Choroid plexus epithelial cell (primary cell): ENCODE measurements around the gene GATA5.

Experiments used
- DNase-seq: peaks from one replicate; pipeline ENCODE4 v3.0.0-alpha.2; 2010; ENCODE audit warnings: low read depth
- H3K4me3 ChIP-seq: 2 replicates; pipeline ENCODE4 v1.5.1; 2011; ENCODE audit warnings: low read depth, mild to moderate bottlenecking, control low read depth, low read length, moderate library complexity
- TF ChIP-seq, protein P1 (sequence below): conservative IDR thresholded peaks from 2 replicates; pipeline ENCODE4 v1.5.1; 2011; ENCODE audit warnings: low read depth, mild to moderate bottlenecking, control low read depth, inconsistent platforms, low read length, moderate library complexity

Gene GATA5

DNA sequence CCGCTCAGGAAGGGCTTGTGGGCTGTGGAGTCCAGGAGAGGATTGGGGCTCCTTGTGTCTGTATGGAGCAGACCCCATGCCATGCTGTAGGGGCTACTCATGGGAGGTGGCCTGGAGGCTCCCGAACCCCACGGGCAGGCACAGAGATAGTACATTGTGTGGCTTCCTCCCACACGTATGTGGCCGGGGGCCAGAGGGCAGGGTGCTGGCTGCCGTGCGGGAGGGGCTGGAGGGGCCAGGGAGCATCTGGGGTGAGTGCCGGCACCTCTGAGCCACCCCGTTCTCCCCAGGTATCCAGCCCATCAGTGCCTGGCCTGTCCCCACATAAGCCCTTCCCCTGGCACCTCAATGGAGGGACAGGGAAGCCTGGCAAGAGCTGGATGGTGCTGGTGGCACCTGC lies 56.0 kb downstream of the GATA5 start:
- TF ChIP-seq, protein P1, sequence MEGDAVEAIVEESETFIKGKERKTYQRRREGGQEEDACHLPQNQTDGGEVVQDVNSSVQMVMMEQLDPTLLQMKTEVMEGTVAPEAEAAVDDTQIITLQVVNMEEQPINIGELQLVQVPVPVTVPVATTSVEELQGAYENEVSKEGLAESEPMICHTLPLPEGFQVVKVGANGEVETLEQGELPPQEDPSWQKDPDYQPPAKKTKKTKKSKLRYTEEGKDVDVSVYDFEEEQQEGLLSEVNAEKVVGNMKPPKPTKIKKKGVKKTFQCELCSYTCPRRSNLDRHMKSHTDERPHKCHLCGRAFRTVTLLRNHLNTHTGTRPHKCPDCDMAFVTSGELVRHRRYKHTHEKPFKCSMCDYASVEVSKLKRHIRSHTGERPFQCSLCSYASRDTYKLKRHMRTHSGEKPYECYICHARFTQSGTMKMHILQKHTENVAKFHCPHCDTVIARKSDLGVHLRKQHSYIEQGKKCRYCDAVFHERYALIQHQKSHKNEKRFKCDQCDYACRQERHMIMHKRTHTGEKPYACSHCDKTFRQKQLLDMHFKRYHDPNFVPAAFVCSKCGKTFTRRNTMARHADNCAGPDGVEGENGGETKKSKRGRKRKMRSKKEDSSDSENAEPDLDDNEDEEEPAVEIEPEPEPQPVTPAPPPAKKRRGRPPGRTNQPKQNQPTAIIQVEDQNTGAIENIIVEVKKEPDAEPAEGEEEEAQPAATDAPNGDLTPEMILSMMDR, result no peak
- DNase-seq, result no peak
- no peak overlapping the region for H3K4me3 ChIP-seq

DNA sequence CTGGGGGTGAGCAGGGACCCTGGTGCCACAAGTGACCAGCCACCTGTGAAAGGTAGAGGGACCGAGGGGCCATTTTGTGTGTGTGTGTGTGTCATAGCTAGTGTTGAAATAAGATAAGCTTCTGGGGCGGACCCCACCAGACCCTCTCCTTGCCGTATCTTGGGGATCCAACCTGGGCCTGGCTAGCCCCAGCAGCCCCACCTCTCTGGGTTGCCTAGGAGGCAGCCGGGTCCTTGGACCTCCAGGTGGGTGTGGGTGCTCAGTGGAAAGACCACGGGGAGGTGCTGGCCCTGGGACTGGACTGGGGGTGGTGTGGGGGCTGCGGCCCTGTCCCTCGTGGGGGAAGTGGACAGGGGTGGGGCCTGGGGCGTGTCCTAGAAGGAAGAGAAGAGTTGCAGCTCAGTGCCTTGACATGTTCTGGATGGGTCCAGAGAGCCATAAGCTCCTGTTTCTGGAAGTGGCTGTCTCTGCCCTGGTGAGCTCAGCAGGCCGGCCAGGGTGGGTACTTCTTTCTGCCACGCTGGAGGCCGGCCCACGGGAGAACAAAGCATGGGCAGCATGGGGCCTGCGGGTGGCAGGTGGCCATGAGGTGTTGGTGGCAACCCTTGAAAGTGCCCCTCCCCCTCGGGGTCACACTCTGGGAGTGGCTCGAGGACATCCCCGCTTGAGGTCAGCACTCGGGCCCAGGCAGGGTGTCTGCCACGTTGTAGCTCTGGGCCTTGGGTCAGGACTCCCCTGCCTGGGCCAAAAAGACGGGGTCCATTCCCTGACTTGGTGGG lies 56.9 kb downstream of the GATA5 start:
- H3K4me3 ChIP-seq, result no peak overlapping the region
- TF ChIP-seq, protein P1, result no peak
- no peak for DNase-seq

DNA sequence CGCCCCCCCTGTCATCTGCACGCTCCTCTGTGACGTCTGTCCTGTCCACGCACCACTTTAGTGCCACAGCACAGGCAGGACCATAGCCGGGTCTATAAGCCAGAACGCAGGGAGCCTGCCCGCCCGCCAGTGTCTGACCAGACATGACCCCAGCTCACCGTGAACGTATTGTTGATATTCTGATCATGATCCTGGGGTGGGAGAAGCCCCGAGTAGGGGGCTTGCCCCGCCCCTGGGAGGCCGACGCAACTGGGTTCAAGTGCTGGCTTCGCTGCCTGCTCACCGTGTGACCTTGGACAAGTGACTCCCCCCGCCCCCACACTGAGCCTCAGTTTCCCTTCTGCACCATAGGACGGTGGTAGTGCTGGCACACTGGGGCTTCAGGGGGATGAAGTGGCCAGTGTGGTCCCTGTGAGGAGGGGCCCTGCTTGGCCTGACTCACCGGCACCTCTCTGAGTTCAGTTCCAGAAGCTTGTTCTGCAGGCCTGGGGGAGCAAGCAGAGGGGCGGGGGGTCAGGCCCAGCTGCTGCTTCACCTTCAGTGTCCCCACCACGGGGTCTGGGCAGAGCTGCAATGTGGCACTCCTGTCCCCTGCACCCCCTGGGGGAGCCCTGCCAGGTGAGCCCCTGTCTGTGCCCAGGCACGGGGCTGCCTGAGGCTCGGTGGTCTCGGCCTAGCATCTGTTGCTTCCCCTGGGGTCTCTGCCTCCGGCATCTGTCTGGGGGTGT lies 57.6 kb downstream of the GATA5 start:
- TF ChIP-seq, protein P1, result no peak

DNA sequence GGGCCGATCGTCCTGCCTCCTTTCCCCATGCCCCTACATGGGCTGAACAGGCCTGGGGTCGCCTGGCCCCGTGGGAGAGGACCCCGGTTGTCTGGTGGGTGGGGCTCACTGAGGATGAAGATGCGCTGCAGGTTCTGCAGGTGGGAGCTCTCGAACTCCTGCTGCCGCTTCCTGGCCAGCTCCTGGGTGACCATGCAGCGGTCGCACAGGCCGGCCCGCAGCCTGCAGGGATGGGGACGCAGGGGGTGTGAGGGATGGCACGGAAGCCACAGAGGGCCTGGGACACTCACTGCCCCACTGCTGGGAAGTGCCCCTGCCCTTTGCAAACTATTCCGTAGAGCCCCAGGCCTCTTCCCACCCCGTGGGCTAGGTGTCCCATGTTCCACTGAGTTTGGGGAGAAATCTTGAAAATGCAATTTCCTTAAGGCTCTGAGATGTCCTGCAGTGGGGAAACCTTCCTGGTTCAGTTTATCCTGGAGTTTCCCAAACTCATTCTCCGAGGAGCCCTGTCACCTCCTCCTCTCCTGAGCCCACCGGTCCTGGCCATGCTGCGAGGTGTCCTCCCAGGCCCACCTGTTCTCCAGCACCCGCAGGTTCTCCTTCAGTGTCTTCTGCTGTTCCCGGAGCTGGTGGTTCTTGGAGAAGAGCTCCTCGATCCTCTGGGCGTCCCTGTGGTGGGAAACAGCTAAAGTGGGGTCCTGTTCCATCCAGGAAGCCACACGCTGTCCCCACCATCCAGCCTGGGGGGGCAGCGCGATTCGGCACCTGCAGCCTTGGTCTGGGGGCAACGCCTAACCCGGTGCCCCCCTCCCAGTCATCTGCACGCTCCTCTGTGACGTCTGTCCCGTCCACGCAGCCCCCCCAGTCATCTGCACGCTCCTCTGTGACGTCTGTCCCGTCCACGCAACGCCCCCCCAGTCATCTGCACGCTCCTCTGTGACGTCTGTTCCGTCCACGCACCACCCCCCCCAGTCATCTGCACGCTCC lies 58.9 kb downstream of the GATA5 start:
- TF ChIP-seq, protein P1, result no peak
- no peak overlapping the region for H3K4me3 ChIP-seq
- no peak for DNase-seq

More for the DNA sequence above, 57.6 kb downstream of the GATA5 start:
- no peak overlapping the region for H3K4me3 ChIP-seq
- no peak for DNase-seq

DNA sequence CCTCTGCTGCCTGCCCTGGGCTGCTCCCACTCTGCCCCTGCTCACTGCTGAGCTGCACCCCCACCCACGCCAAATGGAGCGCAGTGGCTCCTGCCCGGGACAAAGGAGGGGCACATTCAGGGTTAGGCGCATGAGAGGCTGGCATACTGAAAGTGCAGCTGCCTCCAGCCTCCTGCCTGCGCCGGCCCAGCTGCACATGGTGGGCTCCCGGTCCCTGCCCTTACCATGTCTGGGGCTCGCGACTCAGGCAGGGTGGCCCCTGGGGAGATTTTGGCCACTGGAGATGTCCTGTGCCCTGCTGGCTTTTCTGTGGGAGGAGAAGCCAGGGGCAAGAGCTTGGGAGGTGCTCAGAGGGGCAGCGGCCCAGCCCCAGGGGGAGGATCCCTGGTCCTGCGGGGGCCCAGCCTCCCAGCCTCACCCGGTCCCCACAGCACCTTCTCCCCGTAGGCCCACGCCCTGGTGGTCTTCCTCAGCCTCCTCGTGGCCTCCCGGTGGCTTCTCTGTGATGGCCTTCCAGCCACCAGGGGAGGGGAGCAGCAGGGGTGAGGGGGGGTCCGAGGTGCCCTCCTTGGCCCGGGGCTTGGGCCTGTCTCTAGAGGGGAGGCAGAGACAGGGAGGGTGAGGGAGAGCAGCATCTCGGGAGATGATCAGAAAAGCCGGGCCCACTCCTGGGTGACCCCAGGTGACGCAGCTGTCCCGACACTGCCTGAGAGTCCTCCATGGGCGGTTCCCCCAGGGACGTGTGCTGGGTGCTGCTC lies 60.3 kb downstream of the GATA5 start:
- no peak for DNase-seq
- H3K4me3 ChIP-seq, result no peak overlapping the region
- TF ChIP-seq, protein P1, result no peak

DNA sequence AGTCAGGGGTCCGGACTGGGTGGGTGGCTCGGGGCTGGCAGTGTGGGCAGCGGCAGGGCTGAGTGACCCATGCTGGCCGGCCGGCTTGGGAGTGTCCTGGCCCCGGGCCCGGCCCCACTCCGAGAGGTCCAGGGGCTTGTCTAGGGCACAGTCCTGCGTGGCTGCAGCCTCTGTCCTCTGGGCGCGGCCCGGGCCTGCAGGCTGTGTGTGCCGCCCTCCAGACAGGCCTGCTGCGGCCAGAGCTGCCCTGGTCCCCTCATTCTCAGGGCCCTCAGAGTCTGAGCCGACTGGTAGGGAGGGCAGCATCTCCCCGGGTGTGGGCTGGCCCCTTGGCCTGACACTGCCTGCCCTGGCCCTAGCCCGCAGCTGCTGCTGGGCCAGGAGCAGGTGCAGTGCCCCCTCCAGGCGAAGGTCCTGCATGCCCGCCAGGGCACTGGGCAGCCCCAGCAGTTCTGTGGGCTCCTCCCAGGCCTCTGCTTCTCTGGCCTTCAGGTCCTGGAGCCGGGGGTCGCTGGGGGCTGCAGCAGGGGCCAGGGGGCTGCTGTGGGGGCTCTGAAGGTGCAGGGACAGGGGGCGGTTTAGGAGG lies 61.8 kb downstream of the GATA5 start:
- TF ChIP-seq, protein P1, result no peak
- no peak for DNase-seq
- no peak overlapping the region for H3K4me3 ChIP-seq
